Measurements from ENCODE around the gene DSP.

The DSP gene

GRCh38 chr6:7532232-7532631, 9.2 kb upstream of the DSP start:
- no peak for TF ChIP-seq CTCF (conservative IDR thresholded peaks at IDR 0.05; ENCODE audit: low read depth)
- ChIA-PET POLR2A (ENCODE audit: low non-redundant PET) (interaction anchor here (0.9 kb wide), 1 partner anchor 9 kb away, joined by 6 read pairs; the partner anchor contains the start of gene DSP), CTCF (interaction anchor here (0.8 kb wide), 1 partner anchor 107 kb away, joined by 3 read pairs; no protein-coding TSS in a partner anchor)
- peak; percentile 56 for DNase-seq (ENCODE audit: low spot score)
- no peak overlapping the region for H3K27ac ChIP-seq

- CTCF ChIA-PET, result interaction anchor here (0.8 kb wide), 1 partner anchor 108 kb away, joined by 3 read pairs; no protein-coding TSS in a partner anchor
These were observed 8.7 kb upstream of the DSP start for GRCh38 chr6:7532821-7533220.

GRCh38 chr6:7534192-7534591, 7.3 kb upstream of the DSP start:
- CTCF ChIA-PET, result interaction anchor here (0.6 to 0.7 kb wide), 4 partner anchors 8 to 76 kb away, joined by 3 to 5 read pairs (median 4); no protein-coding TSS in a partner anchor
- no peak overlapping the region for H3K27ac ChIP-seq
- DNase-seq (ENCODE audit: low spot score), result no peak
- TF ChIP-seq CTCF (conservative IDR thresholded peaks at IDR 0.05; ENCODE audit: low read depth), result no peak
- POLR2A ChIA-PET (ENCODE audit: low non-redundant PET), result no interaction called here

More at GRCh38 chr6:7532821-7533220, 8.7 kb upstream of the DSP start:
- no peak for DNase-seq (ENCODE audit: low spot score)
- no peak overlapping the region for H3K27ac ChIP-seq
- no peak for TF ChIP-seq CTCF (conservative IDR thresholded peaks at IDR 0.05; ENCODE audit: low read depth)
- POLR2A ChIA-PET (ENCODE audit: low non-redundant PET), result interaction anchor here (0.6 to 0.9 kb wide), 2 partner anchors 9 to 89 kb away, joined by 3 to 6 read pairs; partner anchors contain the start of gene DSP

- no peak overlapping the region for H3K27ac ChIP-seq
- ChIA-PET CTCF (no interaction called here), POLR2A (ENCODE audit: low non-redundant PET) (no interaction called here)
- TF ChIP-seq CTCF (conservative IDR thresholded peaks at IDR 0.05; ENCODE audit: low read depth), result no peak
- DNase-seq (ENCODE audit: low spot score), result no peak
These were observed 6.0 kb upstream of the DSP start for GRCh38 chr6:7535498-7535897.

- H3K27ac ChIP-seq, result no peak overlapping the region
- TF ChIP-seq CTCF (conservative IDR thresholded peaks at IDR 0.05; ENCODE audit: low read depth), result no peak
- CTCF ChIA-PET, result no interaction called here
- POLR2A ChIA-PET (ENCODE audit: low non-redundant PET), result no interaction called here
- DNase-seq (ENCODE audit: low spot score), result no peak
These were observed 3.8 kb upstream of the DSP start for GRCh38 chr6:7537565-7538174.

GRCh38 chr6:7538484-7538883, 3.0 kb upstream of the DSP start:
- ChIA-PET POLR2A (ENCODE audit: low non-redundant PET) (no interaction called here), CTCF (no interaction called here)
- no peak for DNase-seq (ENCODE audit: low spot score)
- no peak for TF ChIP-seq CTCF (conservative IDR thresholded peaks at IDR 0.05; ENCODE audit: low read depth)
- H3K27ac ChIP-seq, result no peak overlapping the region

Data from RWPE1 (cell line).